Uterus (tissue), 2 donors: Measurements from ENCODE around the gene RELL1.

Experiments used
- CTCF ChIP-seq, 4 experiments: fragments of 200-600 bp in 2 of 4; fragments of 450-650 bp in 2 of 4; sonication (generic) in 2 of 4; IDR thresholded peaks; one replicate each; pipeline ENCODE4 v1.5.1; 2016 to 2019; ENCODE audit warnings: antibody characterized with exemption in 4 of 4, mild to moderate bottlenecking in 2 of 4, moderate library complexity in 1 of 4
- POLR2A ChIP-seq, 2 donors: fragments of 450-650 bp; IDR thresholded peaks; one replicate each; pipeline ENCODE4 v1.6.1; 2016; ENCODE audit warnings: antibody characterized with exemption in 2 of 2, mild to moderate bottlenecking in 1 of 2, moderate library complexity in 1 of 2

GRCh38 chr4:37573566-37573965, 112.6 kb downstream of the RELL1 start:
- TF ChIP-seq CTCF (IDR thresholded peaks at IDR 0.05) = no peak
- no peak for TF ChIP-seq POLR2A (IDR thresholded peaks at IDR 0.05)
